GM12873 (cell line): ENCODE results near the gene IST1.

Experiments used
- CTCF ChIP-seq: IDR thresholded peaks from 2 replicates; pipeline ENCODE4 v1.5.1; 2012; ENCODE audit warnings: low read depth, mild to moderate bottlenecking, moderate library complexity, low read length, control low read depth; ENCODE audit not compliant: insufficient read depth; ENCODE audit errors: missing control alignments

The IST1 gene

GRCh38 chr16:71931599-71931998 lies 36.3 kb downstream of the IST1 start:
- no peak for TF ChIP-seq CTCF

GRCh38 chr16:71933017-71933416 lies 37.7 kb downstream of the IST1 start:
- no peak for TF ChIP-seq CTCF

GRCh38 chr16:71933913-71934695 lies 38.8 kb downstream of the IST1 start:
- no peak for TF ChIP-seq CTCF

GRCh38 chr16:71937868-71938510 lies 42.7 kb downstream of the IST1 start:
- TF ChIP-seq CTCF = no peak

GRCh38 chr16:71943887-71944286 lies 48.6 kb downstream of the IST1 start:
- no peak for TF ChIP-seq CTCF

- no peak for TF ChIP-seq CTCF
Observed at GRCh38 chr16:71945616-71946015, 50.3 kb downstream of the IST1 start.

- no peak for TF ChIP-seq CTCF
Observed at GRCh38 chr16:71952825-71953224, 57.5 kb downstream of the IST1 start.
